Stimulated activated naive CD4-positive, alpha-beta T cell treated with Interleukin-2 at 50 U/mL for 16 hours (primary cell): Measurements from ENCODE around the gene ZCCHC14.

Experiments
- DNase-seq: peaks from one replicate; lab custom pipeline; 2025; lab: John Stamatoyannopoulos, UW

Gene ZCCHC14

GRCh38 chr16:87492721-87493607 is at the start of gene ZCCHC14:
Gene ZCCHC14, minus strand, starts transcription at chr16:87493024. Its CDS starts 786 bp downstream, at chr16:87492238.
- DNase-seq = peak; percentile 99

GRCh38 chr16:87541872-87542234 is 49.0 kb upstream of the ZCCHC14 start:
- no peak for DNase-seq

DNA sequence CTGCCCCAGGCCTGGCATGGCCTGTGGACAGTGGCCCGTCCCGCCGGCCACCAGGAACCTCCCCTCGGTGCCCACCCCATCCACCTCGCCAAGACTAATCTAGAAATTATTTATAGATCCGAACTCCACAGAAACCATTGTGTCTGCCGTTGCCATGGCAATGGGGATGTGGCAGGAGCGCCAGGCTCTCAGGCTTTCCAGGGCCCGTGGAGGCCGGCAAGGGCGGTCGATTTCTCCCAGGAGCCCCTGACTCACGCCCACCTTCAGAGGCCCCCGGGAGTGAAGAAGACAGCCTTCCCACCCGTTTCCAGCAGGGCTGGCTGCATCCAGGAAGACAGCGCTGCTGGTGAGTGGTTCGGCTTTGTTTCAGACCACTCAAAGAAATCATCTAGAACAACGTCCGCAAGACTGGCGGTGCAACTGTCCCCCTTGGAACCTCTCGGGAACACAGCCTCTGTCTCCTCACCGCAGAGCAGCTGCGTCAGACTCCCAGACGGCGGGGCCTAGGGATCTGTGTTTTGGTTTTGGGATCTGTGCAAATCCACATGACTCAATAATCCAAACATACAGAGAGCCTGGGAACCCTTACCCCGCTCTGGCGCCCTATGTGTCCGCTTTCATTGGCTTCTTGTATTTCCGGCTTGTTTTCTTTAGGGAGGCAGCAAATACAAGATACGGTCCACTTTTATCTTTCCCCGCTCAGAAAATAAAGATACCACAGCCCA is 48.5 kb upstream of the ZCCHC14 start:
- no peak for DNase-seq

GRCh38 chr16:87540897-87541146 is 48.0 kb upstream of the ZCCHC14 start:
- DNase-seq = no peak

GRCh38 chr16:87540072-87540896 is 47.5 kb upstream of the ZCCHC14 start:
- no peak for DNase-seq

- DNase-seq = no peak
Measured at GRCh38 chr16:87539113-87539512, 46.3 kb upstream of the ZCCHC14 start.

- no peak for DNase-seq
Measured at GRCh38 chr16:87538594-87538993, 45.8 kb upstream of the ZCCHC14 start.

DNA sequence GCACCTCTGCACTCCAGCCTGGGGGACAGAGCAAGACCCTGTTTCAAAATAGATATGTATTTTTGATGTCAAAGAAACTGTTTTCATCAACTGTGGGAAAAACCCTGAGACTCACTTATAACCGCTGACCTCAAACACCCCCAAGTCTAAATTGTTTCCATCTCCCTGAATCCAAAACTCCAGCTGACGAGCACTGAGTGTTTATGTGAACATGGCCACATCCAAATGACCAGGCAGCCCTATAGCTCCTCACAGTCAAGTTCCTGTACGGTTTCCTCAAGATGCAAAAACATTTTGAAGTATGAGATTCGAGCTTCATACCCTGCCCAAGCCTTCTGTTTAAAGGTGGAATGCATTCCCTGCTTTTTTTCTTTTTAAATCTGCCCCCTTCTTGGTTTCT is 45.3 kb upstream of the ZCCHC14 start:
- no peak for DNase-seq

- no peak for DNase-seq
Measured at GRCh38 chr16:87536795-87537142, 43.9 kb upstream of the ZCCHC14 start.

DNA sequence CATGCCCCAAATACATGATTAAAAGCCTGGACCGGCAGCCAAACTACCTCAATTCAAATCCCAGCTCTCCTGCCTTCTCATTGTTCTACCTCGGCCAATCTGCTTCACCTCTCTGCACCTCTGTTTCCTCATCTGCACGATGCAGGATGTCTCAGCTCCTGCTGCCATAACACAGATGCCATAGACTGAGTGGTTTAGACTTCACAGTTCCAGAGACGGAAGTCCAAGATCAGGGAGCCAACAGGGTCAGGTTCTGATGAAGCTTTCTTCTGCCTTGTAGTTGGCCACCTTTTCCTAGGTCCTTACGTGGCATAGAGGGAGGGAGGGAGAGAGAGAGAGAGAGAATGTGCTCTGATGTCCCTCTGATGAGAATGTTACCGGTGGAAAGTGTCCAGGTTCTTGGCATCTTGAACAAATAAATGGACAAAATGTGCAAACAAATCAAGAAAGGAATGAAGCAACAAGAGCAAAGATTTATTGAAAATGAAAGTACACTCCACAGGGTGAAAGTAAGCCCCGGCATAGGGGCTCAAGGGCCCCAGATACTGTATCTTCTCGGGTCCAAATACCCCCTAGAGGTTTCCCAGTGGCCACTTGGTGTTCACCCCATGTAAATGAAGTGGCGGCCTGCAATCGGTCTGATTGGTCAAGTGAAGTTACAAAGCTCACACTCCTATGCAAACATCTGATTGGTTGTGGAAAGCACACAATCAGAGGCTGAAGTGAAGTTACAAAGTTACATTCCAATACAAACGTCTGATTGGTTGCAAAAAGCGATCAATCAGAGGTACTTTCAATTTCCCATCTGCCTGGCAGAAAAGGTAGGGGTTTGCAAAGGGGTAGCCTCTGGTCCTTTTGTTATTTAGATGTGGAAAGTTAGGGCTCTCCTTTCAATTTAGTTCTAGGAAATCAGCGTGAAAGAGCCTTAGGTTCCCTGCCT is 43.3 kb upstream of the ZCCHC14 start:
- no peak for DNase-seq

GRCh38 chr16:87535457-87535854 is 42.6 kb upstream of the ZCCHC14 start:
- no peak for DNase-seq

DNA sequence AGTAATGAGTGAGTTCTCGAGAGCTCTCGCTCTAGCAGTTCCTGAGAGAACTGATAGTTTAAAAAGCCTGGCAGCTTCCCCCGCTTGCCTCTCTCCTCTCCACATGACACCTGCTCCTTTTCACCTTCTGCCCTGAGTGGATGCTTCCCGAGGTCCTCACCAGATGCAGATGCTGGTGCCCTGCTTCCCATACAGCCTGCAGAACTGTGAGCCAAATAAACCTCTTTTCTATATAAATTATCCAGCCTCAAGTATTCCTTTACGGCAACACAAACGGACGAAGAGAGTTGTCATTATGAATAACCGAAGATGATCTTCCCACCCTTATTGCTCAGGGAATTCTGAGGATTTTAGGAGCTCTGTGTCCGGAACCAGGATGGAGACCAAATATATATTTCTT is 41.9 kb upstream of the ZCCHC14 start:
- no peak for DNase-seq

DNA sequence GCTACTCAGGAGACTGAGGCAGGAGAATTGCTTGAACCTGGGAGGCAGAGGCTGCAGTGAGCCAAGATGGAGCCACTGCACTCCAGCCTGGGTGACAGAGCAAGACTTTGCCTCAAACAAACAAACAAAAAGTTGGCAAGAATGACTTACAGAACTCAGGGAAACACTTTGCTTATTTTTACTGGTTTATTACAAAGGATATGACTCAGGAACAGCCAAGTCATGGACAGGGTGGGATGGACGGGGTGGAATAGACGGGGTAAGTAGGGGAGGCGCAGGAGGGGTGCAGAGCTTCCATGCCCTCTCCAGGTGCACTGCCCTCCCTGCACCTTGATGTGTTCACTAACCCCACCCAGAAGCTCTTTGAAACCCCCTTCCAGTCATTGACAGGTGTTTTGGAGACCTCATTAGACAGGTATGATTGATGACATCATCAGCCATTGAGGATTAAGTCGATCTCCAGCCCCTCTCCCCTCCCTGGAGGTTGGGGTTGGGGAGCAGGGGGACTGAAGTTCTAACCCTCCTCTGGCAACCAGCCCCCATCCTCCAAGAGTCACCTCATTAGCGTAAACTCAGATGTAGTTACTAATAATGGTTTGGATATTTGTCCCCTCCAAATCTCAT is 41.3 kb upstream of the ZCCHC14 start:
- DNase-seq = no peak

GRCh38 chr16:87533061-87533460 is 40.2 kb upstream of the ZCCHC14 start:
- DNase-seq = no peak

- DNase-seq = no peak
Measured at GRCh38 chr16:87531418-87531817, 38.6 kb upstream of the ZCCHC14 start.

DNA sequence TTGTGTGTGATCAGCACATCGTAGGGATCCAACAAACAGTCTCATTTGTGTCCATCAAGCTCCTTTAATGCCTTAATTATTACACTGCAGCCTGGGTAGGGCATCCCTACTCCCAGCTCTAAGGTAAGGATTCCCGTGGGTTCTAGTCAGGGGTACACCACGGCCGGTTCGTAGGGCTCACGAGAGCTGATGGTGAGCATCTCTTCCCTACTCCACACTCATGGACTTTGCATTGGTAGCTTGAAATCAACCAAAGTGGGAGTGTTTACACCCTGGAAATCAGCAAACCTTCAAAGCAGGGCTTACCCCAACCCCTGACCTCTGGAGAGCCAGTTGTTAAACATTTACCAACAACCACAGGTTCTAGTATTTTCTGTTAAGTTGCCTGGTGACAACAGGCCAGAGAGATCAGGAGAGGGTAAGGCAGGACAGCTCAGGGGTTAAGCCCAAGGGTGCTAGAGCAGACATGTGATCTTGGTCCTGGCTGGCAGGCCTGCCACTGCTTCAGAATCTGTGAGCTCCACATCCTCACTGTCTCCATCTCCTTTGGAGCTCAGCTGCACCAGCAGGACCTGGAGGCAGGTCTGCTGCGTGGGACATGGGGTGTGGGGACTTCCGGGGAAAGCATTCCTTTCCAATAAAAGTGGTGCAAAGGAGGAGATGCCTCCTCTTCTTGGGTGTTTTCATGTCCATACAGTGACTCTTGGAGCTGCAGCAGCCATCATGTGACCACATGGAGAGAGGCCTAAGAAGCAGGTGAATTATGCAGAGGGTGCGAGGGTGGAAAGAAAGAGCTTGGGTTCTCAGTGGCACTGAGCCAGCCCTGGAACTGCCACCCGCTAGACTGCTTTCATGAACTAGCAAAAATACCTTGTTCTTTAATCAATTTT is 36.1 kb upstream of the ZCCHC14 start:
- DNase-seq = no peak

DNA sequence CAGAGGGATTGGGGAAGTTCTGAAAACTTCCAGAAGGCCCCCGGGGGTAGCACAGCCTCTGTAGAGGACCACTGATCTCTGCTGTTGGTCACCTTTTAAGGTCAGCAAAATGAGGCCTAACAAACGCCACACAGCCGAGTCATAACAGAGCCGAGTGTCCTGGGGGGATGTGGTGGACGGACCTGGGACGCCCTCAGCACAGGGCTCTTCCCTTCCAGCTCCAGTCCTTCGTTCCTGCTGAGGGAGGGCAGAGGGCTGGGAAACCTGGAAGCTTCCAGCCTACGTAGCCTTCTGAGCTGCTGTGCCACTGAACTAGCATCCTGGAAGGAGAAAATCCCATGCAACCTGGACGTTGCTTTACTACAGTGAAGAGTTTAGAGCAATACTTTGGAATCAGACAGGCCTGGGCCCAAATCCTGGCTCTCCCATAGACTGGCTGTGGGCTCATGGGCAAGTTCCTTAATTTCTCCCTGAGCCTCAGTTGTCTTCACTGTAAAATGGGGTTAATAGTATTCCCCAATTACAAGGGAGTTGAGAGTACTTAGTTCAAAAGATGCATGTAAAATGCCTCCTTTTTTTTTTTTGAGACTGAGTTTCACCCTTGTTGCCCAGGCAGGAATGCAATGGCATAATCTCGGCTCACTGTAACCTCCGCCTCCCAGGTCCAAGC is 34.4 kb upstream of the ZCCHC14 start:
- DNase-seq = no peak

- DNase-seq = no peak
Measured at GRCh38 chr16:87526238-87526947, 33.6 kb upstream of the ZCCHC14 start.

- DNase-seq = no peak
Measured at GRCh38 chr16:87525352-87525751, 32.5 kb upstream of the ZCCHC14 start.
